Lower lobe of right lung (tissue), 2 donors: ENCODE data around the gene CDC45. TPM values are rescaled to one million over a fixed set of nuclear protein-coding genes. Genes with fewer than 3 reads are reported as not detected.

Experiments
- ATAC-seq, 2 donors: fragments of 200-7000 bp; cut with Tn5 transposase; one replicate each; pipeline ENCODE4 v1.9.1; 2020 to 2022; ENCODE audit warnings: mild to moderate bottlenecking in 2 of 2, moderate library complexity in 2 of 2
- DNase-seq: peaks from one replicate; pipeline ENCODE4 v3.0.0-alpha.2; 2020
- H3K27ac ChIP-seq: fragments of 200-600 bp; one replicate; pipeline ENCODE4 v1.8.0; 2022
- H3K27me3 ChIP-seq: fragments of 200-600 bp; one replicate; pipeline ENCODE4 v1.8.0; 2022; ENCODE audit warnings: low read depth
- H3K36me3 ChIP-seq: fragments of 200-600 bp; one replicate; pipeline ENCODE4 v1.8.0; 2022; ENCODE audit warnings: mild to moderate bottlenecking
- H3K4me1 ChIP-seq: fragments of 200-600 bp; one replicate; pipeline ENCODE4 v1.8.0; 2022
- H3K4me3 ChIP-seq: fragments of 200-600 bp; one replicate; pipeline ENCODE4 v1.8.0; 2022; ENCODE audit warnings: mild to moderate bottlenecking
- H3K9me3 ChIP-seq: fragments of 200-600 bp; one replicate; pipeline ENCODE4 v1.8.0; 2022
- intact Hi-C: fragments of 100-400 bp; cut with DNase I; formaldehyde crosslinking; loops from one replicate; pipeline ENCODE4 v1.11.0; 2022
- total RNA-seq: library from RNA; stranded (reverse); fragmentation: NEBNext Ultra II Directional; extraction: Animal tissue kit (Norgen Biotek cat#: 25700); gene quantifications from one replicate; pipeline ENCODE4 v1.2.1, GENCODE V29; 2021
- TF ChIP-seq, protein P1 (sequence below): fragments of 200-600 bp; IDR thresholded peaks from one replicate; pipeline ENCODE4 v1.8.0; 2022; ENCODE audit warnings: antibody characterized with exemption, mild to moderate bottlenecking
- donor health status: DM: no; HTN: yes; CAD: no; lungs with severe emphysema.

Gene CDC45
- total RNA-seq, 1 donor from 2014 or later, result 1.4 TPM

DNA sequence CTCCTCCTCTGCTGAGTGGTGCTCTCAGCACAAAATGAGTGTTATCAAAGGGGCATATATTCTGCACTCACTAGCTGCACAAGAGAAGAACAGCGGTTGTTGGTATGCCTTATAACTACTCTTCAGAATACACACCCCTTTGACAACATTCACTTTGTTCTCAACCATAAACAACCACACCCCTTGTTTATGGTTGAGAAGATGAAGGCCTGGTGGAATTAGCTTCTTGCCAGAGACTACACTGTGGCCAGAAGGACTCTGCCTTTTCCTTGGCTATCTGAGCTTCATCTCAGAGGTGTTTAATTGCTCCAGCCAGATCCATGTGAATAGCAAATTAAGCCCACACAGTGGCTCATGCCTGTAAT is 89.5 kb downstream of the CDC45 start:
- DNase-seq (no peak), ATAC-seq (no peak)
- TF ChIP-seq, protein P1, sequence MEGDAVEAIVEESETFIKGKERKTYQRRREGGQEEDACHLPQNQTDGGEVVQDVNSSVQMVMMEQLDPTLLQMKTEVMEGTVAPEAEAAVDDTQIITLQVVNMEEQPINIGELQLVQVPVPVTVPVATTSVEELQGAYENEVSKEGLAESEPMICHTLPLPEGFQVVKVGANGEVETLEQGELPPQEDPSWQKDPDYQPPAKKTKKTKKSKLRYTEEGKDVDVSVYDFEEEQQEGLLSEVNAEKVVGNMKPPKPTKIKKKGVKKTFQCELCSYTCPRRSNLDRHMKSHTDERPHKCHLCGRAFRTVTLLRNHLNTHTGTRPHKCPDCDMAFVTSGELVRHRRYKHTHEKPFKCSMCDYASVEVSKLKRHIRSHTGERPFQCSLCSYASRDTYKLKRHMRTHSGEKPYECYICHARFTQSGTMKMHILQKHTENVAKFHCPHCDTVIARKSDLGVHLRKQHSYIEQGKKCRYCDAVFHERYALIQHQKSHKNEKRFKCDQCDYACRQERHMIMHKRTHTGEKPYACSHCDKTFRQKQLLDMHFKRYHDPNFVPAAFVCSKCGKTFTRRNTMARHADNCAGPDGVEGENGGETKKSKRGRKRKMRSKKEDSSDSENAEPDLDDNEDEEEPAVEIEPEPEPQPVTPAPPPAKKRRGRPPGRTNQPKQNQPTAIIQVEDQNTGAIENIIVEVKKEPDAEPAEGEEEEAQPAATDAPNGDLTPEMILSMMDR, result no peak
- no peaks in the 10 kb centered on the region for H3K27me3 ChIP-seq
- no peak overlapping the region for H3K4me3 ChIP-seq
- intact Hi-C loops, result no loop called here
- H3K36me3 ChIP-seq, result no peaks in the 10 kb centered on the region
- H3K9me3 ChIP-seq, result no peaks in the 10 kb centered on the region
- peaks cover 17% of the 10 kb centered on the region for H3K4me1 ChIP-seq
- H3K27ac ChIP-seq, result no peak overlapping the region

DNA sequence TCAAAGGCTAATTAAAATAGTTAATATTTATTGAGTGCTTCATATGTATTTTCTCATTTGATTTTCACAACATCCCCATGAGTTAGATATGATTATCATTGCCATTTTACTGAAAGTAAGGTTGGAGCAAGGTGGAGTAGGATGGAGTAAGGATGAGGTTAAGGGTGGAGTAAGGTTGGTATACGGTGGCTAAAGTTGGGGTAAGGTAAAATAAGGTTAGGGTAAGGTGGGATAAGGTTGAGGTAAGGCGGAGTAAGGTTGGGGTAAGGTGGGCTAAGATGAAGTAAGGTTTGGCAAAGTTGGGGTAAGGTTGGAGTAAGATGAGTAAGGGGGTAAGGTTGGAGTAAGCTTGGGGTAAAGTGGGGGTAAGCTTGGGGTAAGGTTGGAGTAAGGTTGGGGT is 90.3 kb downstream of the CDC45 start:
- no peak for DNase-seq
- no peaks in the 10 kb centered on the region for H3K36me3 ChIP-seq
- no peak overlapping the region for H3K27ac ChIP-seq
- ATAC-seq, result no peak
- no peak overlapping the region for H3K4me3 ChIP-seq
- peaks cover 17% of the 10 kb centered on the region for H3K4me1 ChIP-seq
- TF ChIP-seq, protein P1, result no peak
- no peaks in the 10 kb centered on the region for H3K27me3 ChIP-seq
- no peaks in the 10 kb centered on the region for H3K9me3 ChIP-seq
- intact Hi-C loops, result no loop called here

Other genes starting within 250 kb of the CDC45 start
- 6.8 TPM for gene CLTCL1, start 188.2 kb upstream of the CDC45 start, total RNA-seq
- gene HIRA, start 48.2 kb upstream of the CDC45 start, total RNA-seq, result 27.9 TPM
- gene MRPL40, start 47.4 kb upstream of the CDC45 start, total RNA-seq, result 23.2 TPM
- 36.4 TPM for gene C22orf39, start 32.2 kb upstream of the CDC45 start, total RNA-seq
- 36.7 TPM for gene UFD1, start 727 bp upstream of the CDC45 start, total RNA-seq
- 213 TPM for gene CLDN5, start 44.5 kb downstream of the CDC45 start, total RNA-seq
- 9.3 TPM for gene SEPTIN5, start 234.6 kb downstream of the CDC45 start, total RNA-seq
- 2.8 TPM for gene GP1BB, start 243.6 kb downstream of the CDC45 start, total RNA-seq